Measurements from ENCODE around the gene WDR90.

- TF ChIP-seq CTCF (IDR thresholded peaks at IDR 0.05) (no peak), POLR2A (IDR thresholded peaks at IDR 0.05) (no peak)
Observed at GRCh38 chr16:631808-632358, 17.3 kb upstream of the WDR90 start.

All from body of pancreas (tissue), 4 donors.